A204.1 (cell line): Measurements from ENCODE around the gene PARK7.
"Not testable (repeated sequence)": the region's sequence is repeated elsewhere in the genome, so short reads cannot be mapped to it uniquely, and the experiment has no call there.

ENCODE experiments used
- FAIRE-seq: peaks from 2 replicates; lab custom pipeline; 2012; peaks lifted over from hg19 to GRCh38; lab: Jason Lieb, UNC

Gene PARK7

DNA sequence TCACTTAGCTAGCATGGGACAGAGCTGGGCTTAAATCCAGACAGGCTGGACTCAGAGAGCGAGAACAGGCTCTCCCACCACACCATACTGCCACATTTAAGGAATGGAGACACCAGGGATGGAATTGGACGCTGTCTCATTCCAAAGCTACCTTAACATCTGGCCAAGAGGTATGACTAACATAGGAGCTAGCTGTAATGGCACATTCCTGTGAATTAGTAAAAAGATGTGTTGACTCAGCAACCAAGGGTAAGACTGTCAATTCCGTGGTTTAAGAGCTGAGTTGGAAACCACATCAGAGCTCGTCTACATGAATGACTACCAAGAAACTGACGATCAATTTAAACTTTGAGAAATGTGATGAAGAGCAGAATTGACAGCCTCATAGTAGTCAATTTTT is 12.6 kb upstream of the PARK7 start:
- FAIRE-seq: no peak

DNA sequence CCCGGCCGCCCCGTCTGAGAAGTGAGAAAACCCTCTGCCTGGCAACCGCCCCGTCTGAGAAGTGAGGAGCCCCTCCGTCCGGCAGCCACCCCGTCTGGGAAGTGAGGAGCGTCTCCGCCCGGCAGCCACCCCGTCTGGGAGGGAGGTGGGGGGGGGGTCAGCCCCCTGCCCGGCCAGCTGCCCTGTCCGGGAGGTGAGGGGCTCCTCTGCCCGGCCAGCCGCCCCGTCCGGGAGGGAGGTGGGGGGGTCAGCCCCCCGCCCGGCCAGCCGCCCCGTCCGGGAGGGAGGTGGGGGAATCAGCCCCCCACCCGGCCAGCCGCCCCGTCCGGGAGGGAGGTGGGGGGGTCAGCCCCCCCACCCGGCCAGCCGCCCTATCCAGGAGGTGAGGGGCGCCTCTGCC is 8.7 kb upstream of the PARK7 start:
- FAIRE-seq: not testable (repeated sequence)

DNA sequence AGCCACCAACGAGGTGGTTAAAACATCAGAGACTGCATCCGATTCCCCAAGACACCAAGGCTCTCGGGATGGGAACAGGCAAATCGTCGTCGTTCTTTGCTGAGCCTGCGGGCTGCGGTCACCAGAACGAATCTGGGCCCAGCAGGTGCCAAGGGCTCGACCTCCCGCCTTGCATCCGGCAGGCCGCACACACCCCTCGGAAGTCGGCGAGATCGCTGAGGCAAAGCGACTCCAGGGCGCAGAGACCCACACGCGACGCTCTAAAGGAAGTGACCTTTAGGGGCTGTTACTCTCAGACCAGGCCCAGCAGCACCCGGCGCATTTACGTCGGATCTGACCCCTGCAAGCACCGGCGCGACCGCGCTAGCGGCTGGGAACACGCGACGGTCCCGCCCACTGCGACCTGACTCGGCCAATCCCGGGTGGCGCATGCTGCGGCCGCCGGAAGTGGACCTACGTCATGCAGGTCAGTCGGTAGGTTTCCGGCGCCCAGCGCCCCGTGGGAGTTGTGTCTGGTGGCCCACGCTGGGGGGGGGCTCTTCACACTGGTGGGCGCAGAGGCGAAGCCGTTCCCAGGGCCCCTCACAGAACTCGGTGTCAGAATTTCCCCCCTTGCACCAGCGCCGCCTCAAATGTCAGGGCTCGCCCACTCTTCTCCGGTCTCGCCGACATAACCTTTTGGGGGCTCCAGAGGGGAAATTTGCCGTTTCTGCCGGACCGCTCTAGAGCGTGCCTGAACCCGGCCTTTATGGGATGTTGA is 7.5 kb upstream of the PARK7 start:
- no peak for FAIRE-seq

DNA sequence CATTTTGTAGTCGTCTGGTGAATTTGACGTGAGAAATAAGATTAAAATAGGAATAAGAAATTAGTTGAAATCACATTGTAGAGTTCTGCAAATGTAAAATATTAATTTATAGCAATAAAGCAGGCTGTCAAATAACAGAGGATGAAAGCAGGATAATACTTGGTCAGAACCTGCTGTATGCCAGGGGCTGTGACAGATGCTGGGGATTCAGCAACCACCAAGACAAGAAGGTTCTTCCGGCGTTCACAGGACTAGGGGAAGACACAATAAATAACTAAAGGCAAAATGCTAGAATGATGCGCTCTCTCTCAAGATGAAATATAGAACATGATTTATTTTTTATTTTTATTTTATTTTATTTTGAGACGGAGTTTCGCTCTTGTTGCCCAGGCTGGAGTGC is 6.8 kb upstream of the PARK7 start:
- FAIRE-seq: no peak

DNA sequence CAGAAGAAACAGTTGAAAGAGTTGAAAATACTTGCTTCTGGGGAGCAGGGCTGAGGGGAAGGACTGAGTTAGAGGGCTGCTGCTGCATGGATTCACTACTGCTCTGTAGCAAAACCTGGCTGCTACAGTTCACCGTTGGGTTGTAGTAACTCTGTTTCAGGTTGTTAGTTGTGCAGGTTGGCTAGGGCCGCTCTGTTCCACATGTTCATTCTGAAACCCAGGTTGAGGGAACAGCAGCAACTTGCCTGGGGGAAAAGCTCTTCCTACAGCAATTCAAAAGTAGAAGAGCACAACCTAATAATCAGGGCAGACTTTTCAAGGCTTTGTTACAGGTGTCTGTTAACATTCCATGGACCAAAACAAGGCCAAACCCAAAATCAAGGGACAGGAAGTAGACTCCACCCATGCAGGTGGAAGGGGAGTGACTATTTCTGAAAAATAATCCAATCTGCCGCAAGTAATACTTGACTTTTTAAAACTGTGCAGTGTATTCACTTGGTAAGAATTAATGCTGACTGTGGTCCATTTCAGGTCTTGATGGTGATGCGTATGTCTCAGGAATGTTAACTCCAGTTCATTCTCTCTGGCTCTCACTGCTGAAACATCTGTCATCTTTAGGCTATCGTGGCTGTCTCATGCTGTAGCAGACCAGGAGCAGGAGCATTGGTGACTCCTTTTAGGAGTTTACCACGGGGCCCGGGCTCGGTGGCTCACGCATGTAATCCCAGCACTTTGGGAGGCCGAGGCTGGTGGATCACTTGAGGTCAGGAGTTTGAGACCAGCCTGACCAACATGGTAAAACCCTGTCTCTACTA is 5.1 kb upstream of the PARK7 start:
- FAIRE-seq: no peak

DNA sequence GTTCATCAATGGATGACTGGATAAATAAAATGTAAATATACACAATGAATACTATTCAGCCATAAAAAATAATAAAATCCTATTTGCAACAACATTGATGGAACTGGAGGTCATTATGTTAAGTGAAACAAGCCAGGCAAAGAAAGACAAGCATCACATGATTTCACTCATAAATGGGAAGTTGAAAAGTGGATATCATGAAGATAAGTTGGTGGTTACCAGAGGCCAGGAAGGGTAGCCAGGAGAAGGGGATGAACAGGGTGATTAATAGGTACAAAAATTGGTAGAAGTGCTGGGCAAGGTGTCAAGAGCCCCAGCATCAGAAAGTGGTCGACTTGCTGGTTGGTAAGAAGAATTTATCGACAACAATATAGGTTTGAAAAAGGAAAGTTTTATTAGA is 1.3 kb upstream of the PARK7 start:
- FAIRE-seq: no peak

DNA sequence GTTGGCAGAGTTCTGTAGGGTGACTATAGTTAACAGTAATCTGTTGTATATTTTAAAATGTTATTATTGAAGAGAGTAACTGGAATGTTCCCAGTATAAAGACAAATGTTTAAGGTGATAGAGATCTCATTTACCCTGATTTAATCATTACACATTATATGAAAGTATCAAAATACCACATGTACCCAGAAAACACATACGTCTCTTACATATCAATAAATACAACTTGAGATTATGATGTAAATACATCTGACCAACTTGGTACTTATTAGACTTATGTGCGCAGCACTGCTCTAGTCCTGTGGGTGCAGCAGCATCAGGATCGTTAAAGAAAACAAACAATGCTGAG is 670 bp upstream of the PARK7 start:
- no peak for FAIRE-seq

DNA sequence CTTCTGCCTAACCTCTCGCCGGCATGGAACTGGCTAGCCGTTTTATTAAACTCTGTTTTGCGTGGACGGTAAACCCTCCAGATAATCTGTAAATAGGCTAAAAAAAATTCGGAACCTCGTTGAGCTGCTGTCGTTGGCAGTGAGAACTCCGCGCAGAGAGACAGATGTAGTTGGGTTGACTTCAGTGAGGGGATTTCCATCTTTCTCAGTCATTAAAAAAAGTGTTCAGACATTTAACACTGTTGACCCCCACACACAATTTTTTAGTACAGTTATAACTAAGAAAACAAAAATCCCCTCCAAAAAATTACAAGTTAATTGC is 464 bp downstream of the PARK7 start:
- FAIRE-seq: no peak

DNA sequence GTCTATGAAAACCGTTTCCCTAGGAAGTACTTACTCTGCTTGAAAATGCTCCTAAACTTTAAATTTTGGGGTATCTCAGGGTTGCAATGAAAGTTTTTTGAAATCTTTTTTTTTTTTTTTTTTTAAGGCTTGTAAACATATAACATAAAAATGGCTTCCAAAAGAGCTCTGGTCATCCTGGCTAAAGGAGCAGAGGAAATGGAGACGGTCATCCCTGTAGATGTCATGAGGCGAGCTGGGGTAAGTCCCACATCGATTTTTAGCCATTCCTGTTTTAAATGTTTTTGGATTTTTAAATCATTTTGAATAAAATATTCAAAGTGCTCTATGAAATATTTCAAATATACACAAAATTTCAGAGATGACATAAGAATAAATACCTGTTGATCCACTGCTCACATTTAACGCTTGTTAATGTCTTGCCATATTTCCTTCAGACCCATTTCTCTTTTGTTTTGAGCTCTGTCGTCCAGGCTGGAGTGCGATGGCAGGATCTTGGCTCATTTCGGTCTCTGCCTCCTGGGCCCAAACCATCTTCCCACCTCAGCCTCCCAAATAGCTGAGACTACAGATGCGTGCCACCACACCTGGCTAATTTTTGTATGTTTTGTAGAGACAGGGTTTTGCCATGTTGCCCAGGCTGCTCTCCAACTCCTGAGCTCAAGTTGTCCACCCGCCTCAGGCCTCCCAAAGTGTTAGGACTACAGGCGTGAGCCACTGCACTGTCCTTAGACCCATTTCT is 1.3 kb downstream of the PARK7 start:
- no peak for FAIRE-seq

DNA sequence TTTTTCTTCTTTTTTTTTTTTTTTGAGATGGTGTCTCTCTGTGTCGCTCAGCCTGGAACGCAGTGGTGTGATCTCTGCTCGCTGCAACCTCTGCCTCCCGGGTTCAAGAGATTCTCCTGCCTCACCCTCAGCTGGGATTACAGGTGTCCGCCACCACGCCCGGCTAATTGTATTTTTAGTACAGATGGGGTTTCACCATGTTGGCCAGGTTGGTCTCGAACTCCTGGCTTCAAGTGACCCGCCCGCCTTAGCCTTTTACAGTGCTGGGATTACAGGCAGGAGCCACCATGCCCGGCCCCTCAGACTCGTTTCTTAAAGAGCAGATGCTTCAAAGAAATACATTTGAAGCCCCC is 1.8 kb downstream of the PARK7 start:
- not testable (repeated sequence) for FAIRE-seq

DNA sequence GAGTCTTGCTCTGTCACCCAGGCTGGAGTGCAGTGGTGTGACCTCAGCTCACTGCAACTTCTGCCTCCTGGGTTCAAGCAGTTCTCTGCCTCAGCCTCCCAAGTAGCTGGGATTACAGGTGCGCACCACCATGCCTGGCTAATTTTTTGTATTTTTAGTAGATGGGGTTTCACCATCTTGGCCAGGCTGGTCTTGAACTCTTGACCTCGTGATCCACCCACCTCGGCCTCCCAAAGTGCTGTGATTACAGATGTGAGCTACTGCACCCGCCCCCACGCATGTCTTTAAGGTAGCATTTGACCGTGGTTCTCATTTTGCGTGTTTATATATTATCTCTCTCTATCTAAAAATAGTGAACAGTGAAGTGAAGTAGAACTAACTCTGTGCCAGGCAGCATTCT is 2.3 kb downstream of the PARK7 start:
- not testable (repeated sequence) for FAIRE-seq

DNA sequence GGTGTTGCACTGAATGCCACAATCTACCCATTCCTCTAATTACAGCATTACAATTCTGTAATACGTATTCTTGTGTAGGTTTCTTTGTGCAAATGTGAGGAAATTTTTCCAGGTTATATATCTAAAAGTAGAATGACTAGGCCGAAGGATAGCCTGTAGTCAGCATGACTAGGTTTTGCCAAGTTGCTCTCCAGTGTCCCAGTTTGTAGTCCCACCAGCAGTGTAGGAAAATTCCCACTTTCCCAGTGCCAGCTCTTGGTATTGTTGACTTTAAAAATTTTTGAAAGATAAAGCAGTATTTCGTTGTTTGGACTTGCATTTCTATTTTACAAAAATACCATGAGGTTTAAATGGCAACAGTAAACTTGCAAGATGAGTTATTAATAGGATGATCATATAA is 3.0 kb downstream of the PARK7 start:
- no peak for FAIRE-seq

DNA sequence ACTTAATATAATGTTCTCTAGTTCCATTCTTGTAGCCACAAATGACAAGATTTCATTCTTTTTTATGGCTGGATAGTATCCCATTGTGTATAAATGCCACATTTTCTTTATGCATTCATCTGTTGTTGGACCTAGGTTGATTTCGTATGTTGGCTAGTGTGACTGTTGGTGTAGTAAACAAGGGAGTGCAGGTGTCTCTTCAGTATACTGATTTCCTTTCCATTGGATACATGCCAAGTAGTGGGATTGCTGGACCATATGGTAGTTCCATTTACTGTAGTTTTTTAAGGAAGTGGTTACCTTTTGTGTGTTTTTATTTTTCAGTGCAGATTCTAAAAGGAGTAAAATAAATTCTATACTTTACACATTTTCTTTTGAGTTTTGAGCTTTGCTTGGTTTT is 5.7 kb downstream of the PARK7 start:
- no peak for FAIRE-seq

DNA sequence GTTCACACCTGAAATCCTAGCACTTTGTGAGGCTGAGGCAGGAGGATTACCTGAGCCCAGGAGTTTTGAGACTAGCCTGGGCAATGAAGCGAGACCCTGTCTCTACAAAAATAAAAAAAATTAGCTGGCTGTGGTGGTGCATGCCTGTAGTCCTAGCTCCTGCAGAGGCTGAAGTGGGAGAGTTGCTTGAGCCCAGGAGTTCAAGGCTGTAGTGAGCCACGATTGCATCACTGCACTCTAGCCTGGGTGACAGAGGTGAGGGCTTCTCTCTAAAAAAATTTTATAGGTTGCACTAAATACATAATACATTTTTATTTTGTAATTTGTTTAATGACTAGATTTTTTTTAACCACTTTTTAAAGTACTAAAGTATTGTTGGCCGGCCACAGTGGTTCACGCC is 6.1 kb downstream of the PARK7 start:
- FAIRE-seq: no peak

DNA sequence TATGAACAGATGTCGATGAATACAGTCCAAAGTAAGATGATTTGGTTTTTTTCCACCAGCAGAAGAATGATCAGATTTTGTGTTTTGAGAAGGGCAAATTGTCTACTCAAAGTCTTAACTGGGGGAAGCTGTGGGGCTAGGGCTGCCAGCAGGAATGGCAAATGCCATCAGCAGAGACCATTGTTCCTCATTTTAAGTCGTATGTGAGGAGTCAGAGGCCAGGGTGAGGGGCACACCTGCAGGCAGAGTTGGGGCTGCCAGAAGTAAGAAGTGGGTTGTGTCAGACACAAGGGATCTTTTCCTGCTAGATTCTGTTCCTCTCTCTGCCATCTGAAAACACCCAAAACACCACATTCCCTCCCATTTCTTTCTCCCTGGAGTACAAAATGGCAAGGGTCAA is 8.7 kb downstream of the PARK7 start:
- no peak for FAIRE-seq

DNA sequence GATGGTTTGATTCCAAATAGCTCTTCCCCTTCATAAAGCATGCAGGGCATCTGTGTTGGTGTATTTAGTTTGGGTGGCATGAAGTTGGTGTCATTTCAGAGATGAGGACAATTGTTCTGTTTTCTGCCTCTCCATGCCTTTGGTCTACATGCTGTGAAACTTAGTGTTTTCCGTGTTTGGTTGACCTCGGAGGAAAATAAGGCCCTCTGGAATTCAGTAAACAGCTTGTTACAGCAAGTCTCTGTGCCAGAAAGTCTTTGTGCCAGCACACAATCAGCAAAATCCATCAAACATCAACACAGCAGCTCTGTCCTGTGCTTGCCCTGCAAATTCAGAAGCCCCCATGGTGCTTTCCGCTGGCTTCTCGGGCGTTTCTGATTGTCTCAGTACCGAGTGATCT is 9.5 kb downstream of the PARK7 start:
- no peak for FAIRE-seq

DNA sequence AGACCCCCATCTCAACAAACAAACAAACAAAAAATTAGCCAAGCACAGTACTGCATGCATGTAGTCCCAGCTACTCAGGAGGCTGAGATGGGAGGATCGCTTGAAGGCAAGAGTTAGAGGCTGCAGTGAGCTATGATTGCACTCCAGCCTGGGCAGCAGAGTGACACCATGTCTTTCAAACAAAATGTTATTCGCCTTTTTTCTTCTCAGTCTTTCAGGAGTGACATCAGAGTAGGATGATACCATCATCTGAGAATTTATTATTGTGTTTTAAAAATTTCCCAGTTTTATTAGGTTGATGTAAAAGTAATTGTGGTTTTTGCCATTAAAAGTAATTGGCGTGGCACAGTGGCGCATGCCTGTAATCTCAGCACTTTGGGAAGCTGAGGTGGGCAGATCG is 10.8 kb downstream of the PARK7 start:
- no peak for FAIRE-seq

DNA sequence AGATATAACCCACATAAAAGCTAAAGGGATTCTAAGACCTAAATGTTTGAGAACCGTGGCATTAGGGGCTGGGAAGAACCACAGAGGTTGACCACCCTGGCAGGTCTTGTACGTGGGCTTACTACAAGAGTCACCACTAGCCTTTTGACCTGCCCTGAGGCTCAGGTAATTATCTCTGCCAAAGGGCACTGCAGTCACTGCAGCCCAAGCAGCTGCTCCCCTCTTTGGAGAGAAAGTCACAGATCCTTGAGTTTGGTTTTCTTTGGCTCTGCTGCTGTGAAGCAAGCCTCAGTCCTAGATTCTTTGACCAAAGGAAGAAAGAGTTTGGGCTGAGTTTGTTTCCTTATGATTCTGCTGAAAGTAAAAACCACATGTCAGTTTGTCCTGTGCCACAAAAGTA is 11.6 kb downstream of the PARK7 start:
- FAIRE-seq: no peak

DNA sequence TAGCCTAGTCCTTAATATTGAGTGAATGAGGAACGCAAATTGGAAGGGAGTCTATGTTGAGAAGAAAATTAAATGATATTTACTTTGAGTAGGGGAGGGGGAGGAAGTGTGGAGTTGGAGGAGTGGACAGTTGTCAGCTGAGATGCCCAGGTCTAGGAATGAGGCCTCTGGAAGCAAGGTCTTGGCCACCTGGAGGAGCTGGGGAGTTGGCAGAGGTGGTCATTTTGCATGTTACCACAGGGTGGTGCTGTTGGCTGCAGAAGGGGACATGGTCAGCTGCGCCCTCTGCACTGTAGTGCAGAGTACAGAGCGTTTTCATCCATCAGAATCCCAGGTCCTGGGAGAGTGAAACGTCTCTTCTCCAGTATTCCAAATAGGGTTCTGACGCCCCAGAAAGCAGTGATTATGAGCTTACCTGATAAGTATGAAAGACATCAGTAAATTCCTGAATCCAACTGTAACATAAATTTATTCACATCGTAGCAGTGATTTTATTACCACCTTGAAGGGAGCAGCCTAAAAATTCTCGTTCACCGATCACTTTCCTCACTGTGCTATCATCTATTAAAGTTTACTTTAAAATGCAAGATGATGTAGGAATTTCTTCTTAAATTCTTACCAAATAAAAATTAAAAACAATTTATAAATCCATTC is 13.8 kb downstream of the PARK7 start:
- FAIRE-seq: peak; percentile 87

DNA sequence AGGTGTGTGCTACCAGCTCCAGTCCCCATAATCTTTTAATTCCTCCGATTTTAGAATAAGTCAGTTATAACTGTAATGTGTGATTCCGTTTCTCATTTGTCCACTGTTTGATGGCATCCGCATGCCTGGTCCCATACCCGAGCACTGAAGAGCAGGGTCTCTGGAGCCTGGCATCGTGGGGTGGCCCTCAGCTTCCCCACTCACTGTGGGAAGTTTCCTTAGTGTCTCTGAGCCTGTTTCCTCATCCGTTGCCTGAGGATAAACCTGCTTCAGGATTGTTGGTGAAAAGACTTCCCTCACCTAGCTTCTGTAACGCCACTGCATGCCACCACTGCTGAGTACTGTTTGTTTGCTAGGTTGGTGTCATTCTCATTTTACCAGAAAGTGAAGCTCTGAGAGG is 19.5 kb downstream of the PARK7 start:
- FAIRE-seq: no peak

DNA sequence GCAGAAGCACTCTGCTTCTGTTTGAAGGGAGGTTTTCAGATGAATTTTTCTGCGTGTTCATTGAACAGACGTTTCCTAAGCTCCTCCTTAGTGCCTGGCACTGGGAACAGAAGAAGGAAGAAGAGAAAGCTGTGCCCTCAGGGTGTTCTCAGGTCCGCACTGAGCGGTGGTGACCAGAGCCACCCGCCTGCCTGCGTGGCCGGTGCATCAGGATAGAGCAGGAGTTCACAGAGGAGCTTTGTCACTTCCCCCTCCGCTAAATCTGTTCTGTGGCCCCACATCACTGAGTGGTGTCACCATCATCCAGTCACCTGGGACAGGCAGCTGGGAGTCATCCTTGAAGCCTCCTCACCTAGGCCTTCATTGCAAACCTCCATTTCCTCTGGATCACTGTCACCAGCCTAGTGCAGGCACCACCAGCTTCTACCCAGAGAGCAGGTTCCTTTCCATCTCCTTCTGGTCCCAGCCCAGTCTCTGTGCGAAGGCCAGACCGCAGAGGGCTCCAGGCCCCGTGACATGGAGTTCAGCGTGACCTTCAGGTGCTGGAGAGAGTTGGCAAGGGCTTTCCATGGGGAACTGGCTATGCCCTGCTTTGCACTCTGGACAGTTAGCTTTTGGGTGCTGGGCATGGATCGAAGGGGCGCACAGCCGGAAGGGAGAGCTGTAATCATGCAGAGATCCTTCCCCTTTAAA is 21.7 kb downstream of the PARK7 start:
- no peak for FAIRE-seq

DNA sequence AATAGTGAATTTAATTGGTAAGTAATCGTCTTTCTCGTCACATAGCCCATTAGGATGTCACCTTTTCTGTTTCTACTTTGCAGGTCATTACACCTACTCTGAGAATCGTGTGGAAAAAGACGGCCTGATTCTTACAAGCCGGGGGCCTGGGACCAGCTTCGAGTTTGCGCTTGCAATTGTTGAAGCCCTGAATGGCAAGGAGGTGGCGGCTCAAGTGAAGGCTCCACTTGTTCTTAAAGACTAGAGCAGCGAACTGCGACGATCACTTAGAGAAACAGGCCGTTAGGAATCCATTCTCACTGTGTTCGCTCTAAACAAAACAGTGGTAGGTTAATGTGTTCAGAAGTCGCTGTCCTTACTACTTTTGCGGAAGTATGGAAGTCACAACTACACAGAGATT is 23.3 kb downstream of the PARK7 start:
- no peak for FAIRE-seq
